ENCODE measurements around the gene CYREN.
"Not testable (repeated sequence)": the region's sequence is repeated elsewhere in the genome, so short reads cannot be mapped to it uniquely, and the experiment has no call there.

Gene CYREN

DNA sequence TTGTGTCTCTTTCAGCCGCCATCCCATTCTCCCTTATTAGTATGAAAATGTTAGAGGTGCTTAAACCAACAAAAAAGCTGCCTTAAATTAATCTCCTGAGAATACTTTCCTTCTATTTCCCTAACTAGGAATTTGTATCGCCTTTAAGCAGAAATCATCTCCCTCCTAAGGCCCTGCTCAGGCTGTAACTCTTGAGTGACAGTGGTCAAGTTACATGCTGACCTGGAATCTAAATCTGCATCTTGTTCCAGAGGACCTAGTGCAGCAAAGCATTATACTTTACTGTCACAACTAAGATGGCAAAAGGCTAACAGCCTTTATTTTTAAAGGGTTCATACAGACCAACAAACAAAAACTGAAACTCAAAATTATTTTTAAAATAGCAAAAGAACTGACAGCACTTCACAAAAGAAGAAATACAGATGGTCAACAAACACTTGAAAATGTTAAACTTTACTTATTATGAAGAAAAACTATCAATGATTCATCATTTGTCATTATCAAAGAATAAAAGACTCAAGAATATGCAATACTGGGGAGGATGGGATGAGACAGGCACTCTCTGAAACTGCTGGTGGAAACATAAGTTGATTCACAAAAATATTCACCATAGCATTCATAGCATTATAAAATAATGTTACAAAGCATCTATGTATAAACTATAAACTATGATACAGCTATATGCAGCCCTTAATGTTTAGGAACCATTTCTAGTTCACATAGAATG lies 11.0 kb downstream of the CYREN start:
- DNase-seq (ENCODE audit: low spot score), result no peak

DNA sequence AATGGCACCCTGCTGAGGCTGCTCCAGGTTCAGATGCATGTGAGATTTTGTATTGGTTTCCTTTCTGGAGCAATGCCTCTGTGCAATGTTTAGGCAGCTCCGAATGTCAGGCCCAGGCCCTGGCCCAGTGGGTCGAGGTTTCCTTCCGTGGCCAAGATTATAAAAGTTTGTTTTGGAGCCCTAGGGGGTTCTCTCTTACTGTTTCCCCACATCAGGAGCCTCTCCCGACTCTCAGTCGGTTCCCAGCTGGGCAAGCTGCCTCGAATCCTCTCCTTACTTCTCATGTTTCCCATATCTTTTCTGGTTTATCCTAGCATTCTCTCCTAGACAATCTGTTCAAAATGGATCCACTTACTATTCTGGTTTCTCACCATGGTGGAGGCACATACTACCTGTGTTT lies 11.6 kb downstream of the CYREN start:
- DNase-seq (ENCODE audit: low spot score), result no peak

DNA sequence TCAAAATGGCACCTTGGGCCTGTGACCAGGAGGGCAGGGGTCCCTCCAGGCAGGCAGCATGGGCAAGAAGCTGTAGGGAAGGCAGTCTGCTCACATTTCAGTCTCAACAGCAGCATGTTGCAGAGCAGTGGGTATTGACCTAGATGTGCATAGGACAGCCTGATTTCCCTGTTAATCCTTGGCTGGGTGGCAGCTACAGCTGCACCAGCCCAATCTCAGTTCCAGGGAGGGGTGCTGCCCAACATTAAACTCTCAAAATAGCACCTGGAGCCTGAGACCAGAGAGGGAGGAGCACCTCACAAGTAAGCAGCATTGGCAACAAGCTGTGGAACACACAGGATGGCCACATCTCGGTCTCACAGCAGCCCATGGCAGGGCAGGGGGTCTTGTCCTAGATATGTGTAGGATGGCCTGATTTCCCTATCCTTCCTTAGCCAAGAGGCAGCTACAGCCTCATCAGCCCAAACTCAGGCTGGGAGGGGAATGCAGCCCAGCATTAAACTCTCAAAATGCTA lies 12.3 kb downstream of the CYREN start:
- no peak for DNase-seq (ENCODE audit: low spot score)

DNA sequence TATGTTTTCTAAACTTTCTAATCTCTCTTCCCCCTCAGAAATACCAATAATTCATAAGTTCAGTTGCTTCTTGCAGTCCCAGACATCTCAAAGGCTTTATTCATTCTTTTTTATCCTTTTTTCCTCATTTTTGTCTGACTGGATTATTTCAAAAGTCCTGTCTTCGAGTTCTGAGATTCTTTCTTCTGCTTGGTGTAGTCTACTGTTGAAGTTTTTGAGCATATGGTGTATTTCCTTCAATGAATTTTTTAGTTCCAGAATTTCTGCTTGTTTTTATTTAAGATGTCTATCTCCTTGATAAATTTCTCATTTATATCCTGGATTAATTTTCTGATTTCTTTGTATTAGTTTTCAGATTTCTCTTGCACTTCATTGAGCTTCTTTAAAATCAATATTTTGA lies 14.2 kb downstream of the CYREN start:
- DNase-seq (ENCODE audit: low spot score), result no peak

DNA sequence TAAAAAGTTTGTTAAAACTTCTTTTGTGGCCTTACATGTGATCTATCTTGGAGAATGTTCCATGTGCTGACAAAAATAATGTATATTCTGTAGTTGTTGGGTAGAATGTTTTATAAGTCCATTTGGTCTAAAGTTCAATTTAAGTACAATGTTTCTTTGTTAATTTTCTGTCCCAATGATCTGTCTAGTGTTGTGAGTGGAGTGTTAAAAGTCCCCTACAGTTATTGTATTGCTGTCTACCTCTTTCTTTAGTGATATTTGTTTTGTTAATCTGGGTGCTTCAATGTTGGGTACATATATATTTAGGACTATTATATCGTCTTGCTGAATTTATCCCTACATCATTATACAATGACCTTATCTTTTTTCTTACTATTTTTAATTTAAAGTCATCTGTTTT lies 15.8 kb downstream of the CYREN start:
- DNase-seq (ENCODE audit: low spot score), result no peak

DNA sequence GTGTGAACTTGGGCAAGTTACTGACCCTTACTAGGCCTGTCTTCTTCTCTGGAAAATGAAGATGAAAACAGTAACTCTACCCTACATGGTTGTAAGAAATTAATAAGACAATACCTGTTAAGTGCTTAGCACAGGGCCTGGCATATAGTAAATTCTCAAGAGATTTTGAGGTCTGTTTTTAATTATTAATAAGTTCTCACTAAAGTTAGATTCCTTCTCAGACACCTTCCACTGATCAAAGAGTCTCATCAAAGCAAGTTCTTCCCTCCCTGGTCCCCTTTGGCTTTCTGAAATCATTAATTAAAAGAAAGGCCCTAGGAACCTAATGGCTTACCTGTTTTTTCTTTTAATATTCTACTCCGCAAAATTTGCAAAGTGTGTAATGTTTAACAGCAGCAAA lies 18.1 kb downstream of the CYREN start:
- DNase-seq (ENCODE audit: low spot score), result no peak

DNA sequence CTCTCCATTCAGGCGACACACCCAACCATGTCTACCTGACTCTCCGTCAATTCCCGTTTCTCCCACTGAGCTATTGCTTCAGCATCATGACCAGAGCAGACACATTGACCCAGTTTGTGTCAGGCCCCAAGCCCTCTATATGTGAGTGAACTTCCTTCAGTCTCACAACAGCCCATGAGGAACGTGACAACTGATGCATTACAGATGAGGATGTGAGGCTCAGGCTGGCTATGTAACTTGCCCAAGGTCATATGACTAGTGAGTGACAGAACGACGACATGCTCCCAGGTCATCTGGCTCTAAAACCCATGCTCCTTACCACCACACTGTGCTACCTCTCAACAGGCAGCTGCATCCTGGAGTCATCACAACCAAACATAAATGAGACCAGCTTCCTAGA lies 19.0 kb downstream of the CYREN start:
- DNase-seq (ENCODE audit: low spot score), result no peak

DNA sequence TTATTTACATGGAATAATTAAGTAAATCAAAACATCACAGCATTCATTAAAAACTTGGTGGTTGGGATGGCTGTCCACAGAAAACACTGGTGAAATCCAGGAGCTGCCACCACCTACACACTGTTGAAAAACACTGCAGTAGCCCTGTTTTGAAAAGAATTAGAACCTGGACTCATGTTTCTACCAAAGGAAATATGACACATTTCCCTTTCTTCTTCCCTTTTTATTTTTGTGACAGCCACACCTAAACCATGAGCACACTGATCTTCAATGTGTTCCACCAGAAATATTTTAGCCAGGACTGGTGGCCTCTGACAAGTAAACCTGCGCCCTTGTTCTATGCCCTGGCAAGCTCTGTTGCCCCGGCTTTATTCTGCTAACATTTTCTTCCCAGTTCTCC lies 19.4 kb downstream of the CYREN start:
- no peak for DNase-seq (ENCODE audit: low spot score)

DNA sequence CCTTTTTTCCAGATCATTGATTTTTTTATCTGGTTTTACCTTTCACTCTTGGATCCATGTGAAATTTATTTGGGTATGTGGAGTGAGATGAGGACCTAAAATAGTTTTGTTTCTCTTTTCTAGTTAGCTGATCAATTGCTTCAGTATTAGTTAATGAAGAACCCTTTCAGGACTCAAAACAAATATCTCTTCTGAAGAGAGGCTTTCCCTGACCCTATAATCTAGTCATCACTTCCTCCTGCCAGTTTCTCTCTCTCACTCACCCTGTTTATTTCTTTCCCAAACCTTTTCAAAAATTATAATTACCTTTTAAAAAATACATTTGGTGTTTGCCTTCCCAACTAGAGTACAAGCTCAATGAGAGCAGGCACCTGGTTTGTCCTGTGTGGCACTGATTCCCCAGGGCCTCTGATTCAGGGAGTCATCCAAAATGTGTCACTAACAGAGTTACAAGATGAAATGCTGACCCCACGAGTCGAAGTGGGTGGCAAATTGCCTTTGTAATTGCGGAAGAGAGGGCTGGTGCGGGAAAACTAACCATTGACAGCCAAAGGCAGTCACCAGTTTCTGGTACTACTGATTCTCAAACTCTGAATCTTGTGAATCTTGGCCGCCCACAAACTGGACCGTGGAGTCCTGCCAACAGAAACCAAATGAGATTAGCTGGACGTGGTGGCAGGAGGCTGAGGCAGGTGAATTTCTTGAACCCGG lies 20.3 kb downstream of the CYREN start:
- no peak for DNase-seq (ENCODE audit: low spot score)

DNA sequence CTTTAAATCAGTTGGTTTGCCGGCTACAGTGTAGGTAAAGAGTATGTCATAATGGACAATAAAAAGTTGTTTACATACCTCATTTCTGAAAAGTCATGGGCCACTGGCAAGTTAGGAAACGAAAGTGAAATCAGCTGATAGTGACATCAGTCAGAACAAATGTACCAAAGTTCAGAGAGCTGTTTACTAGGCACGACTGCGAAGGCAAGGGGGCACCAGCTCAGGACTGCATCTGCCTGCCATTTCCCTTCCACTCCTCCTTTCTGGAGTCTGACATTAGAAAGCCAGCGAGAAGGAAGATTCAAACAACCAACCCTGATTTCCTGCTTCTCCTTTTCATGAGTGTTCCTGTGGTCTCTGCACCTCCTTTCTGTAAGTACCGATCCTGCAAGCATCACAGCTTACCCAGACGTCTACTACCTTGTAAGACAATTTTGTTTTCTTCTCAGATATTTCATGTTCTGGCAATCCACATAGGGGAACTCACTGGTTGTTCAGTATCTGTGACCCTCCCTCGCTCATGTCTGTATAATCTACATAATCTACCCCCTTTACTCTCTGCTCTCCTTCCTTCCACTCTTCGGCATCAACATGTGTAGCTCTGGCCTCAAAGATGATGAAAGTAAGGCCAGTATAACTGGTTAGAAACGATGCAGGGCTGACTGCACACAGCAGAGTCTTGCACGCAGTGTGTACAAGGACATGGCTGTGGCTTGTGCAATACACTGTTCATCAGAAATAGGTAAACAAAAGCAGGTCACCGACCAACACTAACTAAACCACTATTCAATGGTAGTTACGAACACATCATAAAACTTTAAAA lies 22.4 kb downstream of the CYREN start, which contains the start of gene TMEM140:
TSS of gene TMEM140 (plus strand) at position 174 of the 823 bp plus-strand sequence. CDS start 16,370 bp downstream, outside the sequence.
- DNase-seq (ENCODE audit: low spot score), result peak; percentile 57

DNA sequence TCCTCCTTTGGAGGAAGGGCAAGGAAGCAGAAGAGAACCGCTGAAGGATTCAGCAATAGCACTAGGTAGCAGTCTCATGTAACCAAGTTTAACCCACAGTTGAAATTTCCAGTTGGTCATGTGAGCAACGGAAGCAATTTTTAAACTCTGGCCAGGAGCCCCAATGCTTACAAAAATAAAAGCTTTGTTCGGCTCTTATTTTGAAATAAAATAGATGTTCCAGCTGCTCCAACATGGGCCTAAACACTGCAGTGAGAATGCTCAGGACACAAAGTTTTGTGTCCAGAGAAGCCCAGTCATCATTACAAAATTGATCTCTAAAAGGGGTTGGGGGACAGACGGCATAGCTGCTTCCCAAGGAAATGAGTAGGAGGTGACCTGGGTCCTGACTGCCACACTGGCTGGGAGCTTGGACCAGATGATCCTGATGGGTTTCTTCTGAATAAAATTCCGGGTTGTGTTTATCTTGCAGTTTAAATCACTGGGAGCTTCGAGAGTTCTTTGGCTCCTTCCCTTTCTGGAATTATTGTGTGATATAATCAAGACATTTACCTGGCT lies 23.1 kb downstream of the CYREN start:
- DNase-seq (ENCODE audit: low spot score), result no peak

DNA sequence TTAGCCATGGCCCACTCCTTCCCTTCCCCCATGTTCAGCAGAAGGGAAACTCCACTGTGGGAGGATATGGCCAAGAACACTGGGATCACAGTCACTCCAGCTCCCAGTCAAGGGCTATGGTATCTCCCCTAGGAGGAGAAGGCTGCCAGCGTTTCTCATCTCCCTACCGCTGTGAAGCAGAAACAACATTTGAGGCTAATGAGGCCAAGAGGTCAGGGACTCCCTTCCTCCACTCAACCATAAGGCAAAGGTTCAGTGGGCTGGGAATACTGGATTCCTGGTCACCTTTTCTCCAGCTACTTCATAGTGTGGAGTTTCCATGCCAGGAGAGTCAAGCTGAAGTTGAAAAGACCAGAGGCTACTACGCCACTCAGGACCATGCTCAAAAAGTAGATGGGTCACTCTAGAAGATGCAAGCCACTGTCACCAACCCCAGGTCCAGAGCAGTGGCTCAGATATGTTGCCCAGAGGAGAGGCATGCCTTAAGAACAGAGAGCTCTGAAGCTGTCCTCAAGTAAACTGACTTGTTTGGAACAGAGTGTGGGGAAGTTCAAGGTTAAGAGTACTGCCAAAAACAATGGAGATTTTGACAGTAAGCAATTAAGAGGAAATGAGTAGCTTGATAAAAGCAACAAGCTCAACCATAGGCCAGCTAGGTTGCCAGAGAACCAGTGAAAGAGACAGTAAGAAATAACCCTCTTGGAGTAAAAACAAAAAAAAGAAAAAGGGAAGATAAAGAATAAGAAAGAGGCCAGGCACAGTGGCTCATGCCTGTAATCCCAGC lies 26.4 kb downstream of the CYREN start:
- DNase-seq (ENCODE audit: low spot score), result no peak

DNA sequence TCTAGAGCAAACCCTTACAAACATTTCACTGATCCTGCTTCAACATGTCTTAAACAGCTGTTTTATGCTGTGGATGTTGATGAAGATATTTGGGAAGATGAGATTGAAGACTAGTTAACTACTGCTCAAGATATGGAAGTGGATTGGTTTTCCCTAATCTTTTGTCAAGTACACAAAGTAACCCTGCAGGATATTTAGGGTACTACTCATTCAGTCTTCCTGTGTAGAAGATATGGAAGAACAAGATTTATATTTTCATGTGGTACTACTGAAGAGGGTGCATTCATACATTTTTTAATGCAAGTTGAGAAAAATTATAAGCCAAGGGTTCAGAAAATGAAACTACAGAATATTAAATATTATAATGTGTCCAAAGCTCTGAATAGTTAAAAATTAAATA lies 40.9 kb downstream of the CYREN start:
- DNase-seq (ENCODE audit: low spot score), result peak; percentile 10

DNA sequence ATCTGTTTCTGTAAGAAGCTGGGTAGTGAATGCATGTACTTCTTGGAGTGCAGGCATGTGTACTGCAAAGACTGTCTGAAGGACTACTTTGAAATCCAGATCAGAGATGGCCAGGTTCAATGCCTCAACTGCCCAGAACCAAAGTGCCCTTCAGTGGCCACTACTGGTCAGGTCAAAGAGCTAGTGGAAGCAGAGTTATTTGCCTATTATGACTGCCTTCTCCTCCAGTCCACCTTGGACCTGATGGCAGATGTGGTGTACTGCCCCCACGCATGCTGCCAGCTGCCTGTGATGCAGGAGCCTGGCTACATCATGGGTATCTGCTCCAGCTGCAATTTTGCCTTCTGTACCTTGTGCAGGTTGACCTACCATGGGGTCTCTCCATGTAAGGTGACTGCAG lies 41.6 kb downstream of the CYREN start:
- no peak for DNase-seq (ENCODE audit: low spot score)

DNA sequence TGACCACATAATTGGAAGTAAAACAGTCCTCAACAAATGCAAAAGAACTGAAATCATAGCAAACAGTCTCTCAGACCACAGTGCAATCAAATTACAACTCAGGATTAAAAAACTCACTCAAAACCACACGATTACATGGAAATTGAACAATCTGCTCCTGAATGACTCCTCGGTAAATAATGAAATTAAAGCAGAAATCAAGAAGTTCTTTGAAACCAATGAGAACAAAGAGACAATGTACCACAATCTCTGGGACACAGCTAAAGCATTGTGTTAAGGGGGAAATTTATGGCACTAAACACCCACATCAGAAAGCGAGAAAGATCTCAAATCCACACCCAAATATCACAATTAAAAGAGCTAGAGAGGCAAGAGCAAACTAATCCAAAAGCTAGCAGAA lies 45.9 kb downstream of the CYREN start:
- not testable (repeated sequence) for DNase-seq (ENCODE audit: low spot score)

DNA sequence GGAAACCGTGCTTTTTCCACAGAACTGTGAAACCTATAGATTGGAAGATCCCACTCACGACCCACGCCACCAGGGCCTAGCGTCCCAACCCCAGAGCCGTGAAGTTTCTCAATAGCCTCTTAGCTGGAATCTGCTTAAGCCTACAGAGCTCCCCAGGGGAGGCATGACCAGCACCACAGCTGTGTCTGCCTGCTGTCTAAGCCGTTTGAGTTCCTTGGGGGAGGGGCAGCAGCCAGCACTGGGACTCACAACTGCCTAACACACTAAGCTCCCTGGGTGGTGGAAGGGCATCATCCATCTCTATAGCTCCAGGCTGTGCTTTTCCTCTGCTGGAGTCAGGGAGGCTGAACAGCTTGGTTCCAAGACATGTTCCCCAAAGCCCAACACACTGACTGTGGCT lies 48.6 kb downstream of the CYREN start:
- no peak for DNase-seq (ENCODE audit: low spot score)

DNA sequence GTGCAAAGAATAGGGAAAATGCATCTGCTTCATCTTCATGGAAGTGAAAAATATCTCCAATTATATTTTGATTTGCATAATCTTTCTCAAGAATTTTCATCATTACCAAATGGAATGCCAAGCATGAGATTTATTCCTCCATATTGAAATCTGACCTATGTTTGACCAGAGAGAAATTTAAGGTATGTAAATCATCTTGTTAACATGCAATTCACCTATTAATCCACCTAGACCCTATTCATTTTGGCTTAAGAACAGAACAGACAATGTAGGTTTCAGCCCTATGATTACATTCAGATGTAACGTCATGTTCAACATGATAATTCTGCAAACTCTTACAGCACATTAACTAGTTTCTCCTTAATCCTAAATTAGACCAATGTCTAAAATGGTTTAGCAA lies 53.4 kb downstream of the CYREN start:
- no peak for DNase-seq (ENCODE audit: low spot score)
